Measurements from ENCODE around the gene FGFR4.

FGFR4 gene

DNA sequence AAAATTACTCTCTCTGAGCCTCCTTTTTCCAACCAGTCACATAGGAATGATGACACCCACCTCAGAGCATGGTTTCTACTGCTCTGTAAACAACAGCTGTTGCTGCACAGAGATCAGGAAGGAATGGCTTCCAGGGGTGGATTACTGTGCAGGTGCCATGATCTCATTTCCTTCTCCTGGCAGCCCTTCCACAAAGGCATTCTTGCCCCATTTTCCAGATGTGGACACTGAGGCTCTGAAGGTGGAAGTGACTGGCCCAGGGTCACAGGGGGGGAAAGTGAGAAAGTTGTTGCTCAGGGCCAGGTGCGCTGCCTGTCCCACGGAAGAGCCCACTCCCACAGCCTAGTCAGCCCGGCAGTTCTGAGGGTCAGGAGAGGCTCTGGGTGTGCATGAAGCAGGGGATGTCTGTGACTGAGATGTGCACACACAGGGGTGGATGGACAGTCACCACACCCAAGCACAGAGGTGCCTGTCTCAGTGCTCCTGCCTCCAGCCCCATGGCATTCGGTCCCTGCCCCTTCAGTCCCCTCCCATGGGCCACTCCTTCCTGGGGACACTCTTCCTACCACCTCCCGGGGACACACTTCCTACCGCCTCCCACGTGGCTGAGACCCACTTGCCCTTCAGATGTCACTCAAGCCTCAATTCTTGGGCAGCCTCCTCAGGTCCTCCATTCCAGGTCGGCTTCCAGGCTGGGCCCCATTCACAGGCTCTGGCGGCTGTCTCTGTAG lies 17.0 kb downstream of the FGFR4 start:
- peak; percentile 33 for DNase-seq

GRCh38 chr5:177105691-177106476 lies 19.2 kb downstream of the FGFR4 start:
- no peak for DNase-seq

GRCh38 chr5:177107159-177107558 lies 20.4 kb downstream of the FGFR4 start:
- no peak for DNase-seq

- no peak for DNase-seq
Measured at GRCh38 chr5:177109810-177110209, 23.1 kb downstream of the FGFR4 start.

GRCh38 chr5:177111720-177112394 lies 25.1 kb downstream of the FGFR4 start:
- DNase-seq: peak; percentile 38

DNA sequence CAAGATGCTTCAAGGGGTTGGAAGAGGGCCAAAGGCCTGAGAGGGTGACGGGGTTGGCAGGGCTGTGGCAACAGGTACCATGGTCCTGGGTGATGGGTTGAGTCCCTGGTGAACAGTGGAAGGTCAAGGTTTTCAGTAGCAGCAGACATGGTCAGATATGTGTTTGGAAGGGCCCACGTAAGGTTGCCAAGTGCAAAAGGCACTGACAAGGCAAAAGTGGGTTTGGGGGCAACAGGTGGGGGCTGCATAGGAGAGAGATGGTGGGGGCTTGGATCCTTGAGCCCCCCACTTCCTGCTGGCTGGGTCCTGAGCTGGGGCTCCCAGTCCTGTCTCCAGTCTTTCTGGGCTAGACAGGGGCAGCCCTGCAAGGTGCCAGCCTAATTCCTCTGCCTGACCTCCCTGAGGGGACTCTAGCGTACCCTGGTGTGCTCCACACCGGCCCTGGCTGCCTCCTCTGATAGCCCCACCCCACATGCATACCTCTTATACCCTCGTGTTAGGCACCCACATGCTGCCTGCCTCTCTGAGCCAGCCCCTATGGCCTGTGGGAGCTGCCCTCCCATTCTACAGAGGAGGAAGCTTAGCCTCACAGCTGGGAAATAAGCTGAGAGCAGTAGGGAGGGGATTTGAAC lies 26.0 kb downstream of the FGFR4 start:
- DNase-seq: no peak

- DNase-seq: peak; percentile 67
Measured at GRCh38 chr5:177113566-177114424, 27.1 kb downstream of the FGFR4 start.

DNA sequence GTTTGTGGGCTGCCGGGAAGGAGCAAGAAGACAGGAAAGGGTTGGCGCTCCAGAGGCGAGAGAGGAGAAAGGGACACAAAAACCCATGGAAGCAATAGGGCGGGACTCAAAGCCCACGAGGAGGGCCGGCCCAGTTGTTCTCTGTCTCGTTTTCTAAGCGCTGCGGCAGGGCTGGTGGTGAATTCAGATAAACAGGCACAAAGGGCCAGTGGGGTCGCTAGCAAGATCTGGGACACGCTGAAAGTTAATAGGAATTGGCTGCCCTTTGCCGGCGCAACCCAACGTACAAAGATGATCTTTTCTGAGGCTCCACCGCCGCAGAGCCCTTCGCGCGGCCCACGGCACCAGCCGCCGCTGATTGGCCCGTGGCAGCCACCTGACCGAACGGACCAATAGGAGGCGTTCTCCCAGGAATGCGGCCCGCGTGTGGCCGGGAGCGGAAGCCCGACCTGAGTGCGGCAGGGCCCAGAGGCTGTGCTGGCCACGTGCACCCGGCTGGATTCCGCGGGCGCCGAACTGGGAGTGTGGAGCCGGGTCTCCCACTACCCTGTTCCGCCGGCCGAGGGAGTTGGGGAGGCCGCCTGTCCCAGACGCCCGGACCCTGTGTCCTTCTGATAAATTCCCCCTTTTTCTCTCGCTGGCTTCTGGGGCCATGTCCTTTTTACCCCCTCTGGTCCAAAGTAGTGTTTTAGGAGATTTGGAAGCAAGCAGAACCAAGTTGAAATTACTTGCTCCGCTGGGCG lies 30.1 kb downstream of the FGFR4 start:
- no peak for DNase-seq

DNA sequence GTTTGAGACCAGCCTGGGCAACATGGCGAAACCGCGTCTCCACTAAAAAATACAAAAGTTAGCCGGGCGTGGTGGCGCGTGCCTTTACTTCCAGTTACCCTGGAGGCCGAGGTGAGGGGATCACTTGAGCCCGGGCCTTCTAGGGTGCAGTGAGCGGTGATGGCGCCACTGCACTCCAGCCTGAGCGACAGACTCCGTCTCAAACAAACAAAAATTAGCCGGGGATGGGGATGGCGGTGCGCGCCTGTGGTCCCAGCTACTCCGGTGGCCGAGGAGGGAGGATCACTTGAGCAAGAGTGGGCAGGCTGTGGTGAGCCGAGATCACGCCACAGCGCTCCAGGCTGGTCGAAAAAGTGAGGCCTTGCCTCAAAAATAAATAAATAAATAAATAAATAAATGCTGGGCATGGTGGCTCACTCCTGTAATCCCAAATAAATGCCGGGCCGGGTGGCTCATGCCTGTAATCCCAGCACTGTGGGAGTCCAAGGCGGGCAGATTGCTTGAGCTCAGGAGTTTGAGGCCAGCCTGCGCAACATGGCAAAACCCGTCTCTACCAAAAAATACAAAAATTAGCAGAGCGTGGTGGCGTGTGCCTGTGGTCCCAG lies 30.8 kb downstream of the FGFR4 start:
- DNase-seq: no peak

DNA sequence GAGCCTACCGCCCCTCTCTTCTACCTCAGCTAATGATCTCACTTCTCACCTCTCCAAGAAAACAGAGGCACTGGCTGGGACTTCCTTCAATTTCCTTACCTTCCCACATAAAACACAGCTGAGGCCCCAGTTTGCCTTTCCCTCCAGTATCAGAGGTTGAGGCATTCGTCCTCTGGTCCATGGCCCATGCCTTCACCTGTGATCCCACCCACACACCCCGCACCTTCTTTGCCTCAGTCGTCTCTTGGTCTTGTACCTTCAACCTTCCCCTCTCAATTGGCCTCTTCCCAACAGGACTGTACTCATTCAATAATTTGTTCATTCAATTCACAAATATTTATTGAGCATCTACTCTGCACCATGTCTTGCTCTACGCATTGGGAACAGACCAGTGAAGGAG lies 35.9 kb downstream of the FGFR4 start:
- no peak for DNase-seq

GRCh38 chr5:177123789-177124485 lies 37.2 kb downstream of the FGFR4 start:
- no peak for DNase-seq

DNA sequence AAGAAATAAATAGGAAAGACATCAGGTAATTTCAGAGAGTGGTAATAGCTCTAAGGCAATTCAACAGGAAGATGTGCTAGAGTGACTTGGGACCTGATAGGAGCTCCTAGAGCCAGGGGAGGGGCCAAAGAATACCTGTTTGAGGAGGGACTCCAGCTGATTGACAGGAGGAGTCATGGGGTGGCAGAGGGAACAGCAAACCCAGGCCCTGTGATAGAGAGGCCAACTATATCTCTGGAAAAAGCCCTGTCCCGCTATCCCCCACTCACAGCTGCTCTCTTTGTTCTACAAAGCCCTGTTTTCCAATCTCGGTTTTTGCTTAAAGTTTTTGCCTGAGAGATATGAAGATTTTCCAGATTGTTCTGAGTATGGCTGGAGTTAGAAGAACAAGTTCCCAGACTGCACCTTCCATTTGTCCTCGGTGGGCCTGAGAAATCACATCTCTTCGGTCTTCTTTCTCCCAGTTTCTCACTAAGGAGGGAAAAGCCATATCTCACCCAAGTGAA lies 37.8 kb downstream of the FGFR4 start:
- no peak for DNase-seq

GRCh38 chr5:177126771-177127170 lies 40.1 kb downstream of the FGFR4 start:
- DNase-seq: no peak

- DNase-seq: no peak
Measured at GRCh38 chr5:177128551-177128981, 41.9 kb downstream of the FGFR4 start.

DNA sequence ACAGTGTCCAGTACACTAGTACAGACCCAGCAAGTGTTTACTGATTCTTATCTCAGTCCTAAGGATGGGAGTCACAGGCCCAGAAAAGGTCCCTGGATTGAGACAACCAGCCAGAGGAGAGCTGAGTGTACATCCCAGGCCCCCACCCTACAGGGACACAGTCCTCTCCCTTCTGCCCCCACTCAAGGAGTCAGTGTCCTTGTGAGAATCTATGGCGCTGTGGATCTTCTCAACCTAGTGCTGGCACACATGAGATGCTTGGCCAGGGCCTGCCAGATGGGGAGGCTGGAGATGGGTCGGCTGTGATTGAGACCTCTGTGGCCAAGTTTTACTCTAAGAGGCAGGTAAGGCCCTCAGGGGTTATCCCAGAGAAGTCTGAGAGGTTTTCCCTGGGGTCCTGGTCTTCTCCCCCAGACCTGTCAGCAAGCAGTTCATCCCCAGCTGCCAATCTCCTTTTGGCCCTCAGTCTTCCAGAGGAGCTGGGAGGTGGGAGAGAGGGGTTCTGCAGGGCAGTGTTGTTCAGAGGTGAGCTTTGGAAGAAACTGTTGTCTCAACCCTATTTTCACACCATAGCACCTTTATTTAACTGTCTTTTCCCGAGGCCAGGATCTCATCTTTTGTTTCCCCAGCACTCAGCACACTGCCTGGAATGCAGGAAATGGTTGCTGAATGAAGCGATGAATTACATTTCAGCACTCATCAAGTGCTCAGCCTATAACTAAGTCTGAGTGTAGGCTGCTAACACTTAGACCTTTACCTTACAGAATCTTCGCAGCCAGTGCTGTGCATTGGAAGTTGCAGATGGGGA lies 43.7 kb downstream of the FGFR4 start:
- DNase-seq: no peak

- no peak for DNase-seq
Measured at GRCh38 chr5:177131019-177131320, 44.3 kb downstream of the FGFR4 start.

DNA sequence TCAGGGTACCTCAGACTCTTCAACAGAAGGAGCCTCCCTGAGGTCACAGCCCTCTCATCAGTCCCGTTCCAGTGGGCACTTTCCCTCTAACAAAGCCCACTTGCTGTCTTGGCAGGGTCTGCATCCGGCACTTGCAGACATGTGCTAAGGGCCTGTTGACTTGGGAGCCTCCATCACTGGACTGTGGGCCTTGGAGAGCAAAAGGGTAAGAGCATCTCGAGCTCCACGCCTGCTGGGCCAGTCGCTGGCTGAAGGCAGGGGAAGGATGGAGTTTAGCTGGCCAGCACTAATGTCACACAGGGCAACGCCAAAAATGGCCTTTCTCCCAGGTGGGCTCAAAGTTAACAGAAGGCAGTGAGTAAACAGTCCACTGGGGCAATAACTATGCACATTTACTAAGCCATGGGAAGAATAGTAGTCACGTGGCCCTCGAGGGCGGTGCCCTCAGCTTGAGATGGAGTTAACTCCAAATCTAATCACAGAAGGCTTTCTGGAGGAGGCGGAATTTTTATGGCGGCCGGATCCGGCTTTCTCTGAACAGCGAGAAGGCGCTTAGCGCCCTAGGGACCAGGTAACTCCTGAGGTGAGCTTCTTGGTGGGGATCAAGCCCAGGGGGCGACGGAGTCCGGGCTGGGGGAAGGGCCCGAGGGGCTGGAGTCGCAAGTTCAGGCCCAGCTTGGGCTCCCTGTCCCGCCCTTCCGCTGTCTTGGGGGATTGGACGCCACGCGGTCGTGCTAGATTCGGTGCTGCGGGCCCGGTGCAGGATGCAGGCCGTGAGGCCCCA lies 44.8 kb downstream of the FGFR4 start:
- DNase-seq: no peak
